ENCODE results near the gene HRG. TPM values are rescaled to one million over a fixed set of nuclear protein-coding genes. Genes with fewer than 3 reads are reported as not detected.

The HRG gene
- total RNA-seq (2022; extraction: Qiagen RNA extraction): not detected in 5 replicates

GRCh38 chr3:186665625-186666188, at the start of gene HRG:
Gene HRG (plus strand): TSS chr3:186666014. CDS start chr3:186666032, 18 bp downstream.

GRCh38 chr3:186639778-186640472, 25.9 kb upstream of the HRG start, which contains the start of gene FETUB:
Gene FETUB (plus strand): TSS chr3:186640399. CDS start chr3:186640461, 62 bp downstream.

GRCh38 chr3:186717039-186717457, 51.2 kb downstream of the HRG start, which contains the start of gene KNG1:
Gene KNG1 (plus strand): TSS chr3:186717359. CDS start chr3:186717543, 184 bp downstream.

Other genes with a start within 250 kb of the HRG start
- 0.41 to 0.96 TPM (median 0.71 TPM) in 5 replicates for gene CRYGS, start 121.6 kb upstream of the HRG start, total RNA-seq (2022; extraction: Qiagen RNA extraction)
- gene TBCCD1, start 98.7 kb upstream of the HRG start, total RNA-seq (2022; extraction: Qiagen RNA extraction): 5.8 to 7.6 TPM (median 6.9 TPM) in 5 replicates
- gene DNAJB11, start 95.3 kb upstream of the HRG start, total RNA-seq (2022; extraction: Qiagen RNA extraction): 53.7 to 57.8 TPM (median 55.5 TPM) in 5 replicates
- gene AHSG, start 53.0 kb upstream of the HRG start, total RNA-seq (2022; extraction: Qiagen RNA extraction): 0.06 to 0.09 TPM (median 0.06 TPM) in 3 of 5 replicates, not detected in the others
- 0.13 to 0.38 TPM (median 0.23 TPM) in 5 replicates for gene FETUB, start 25.6 kb upstream of the HRG start, total RNA-seq (2022; extraction: Qiagen RNA extraction)
- gene KNG1, start 51.3 kb downstream of the HRG start, total RNA-seq (2022; extraction: Qiagen RNA extraction): 0.07 TPM in 1 of 5 replicates, not detected in the others
- 122 to 152 TPM (median 133 TPM) in 5 replicates for gene EIF4A2, start 117.6 kb downstream of the HRG start, total RNA-seq (2022; extraction: Qiagen RNA extraction)
- 40.7 to 64.0 TPM (median 42.8 TPM) in 5 replicates for gene RFC4, start 140.5 kb downstream of the HRG start, total RNA-seq (2022; extraction: Qiagen RNA extraction)
- not detected in 5 replicates for gene ADIPOQ, start 176.7 kb downstream of the HRG start, total RNA-seq (2022; extraction: Qiagen RNA extraction)